ENCODE data around the gene S100PBP.

The S100PBP gene

DNA sequence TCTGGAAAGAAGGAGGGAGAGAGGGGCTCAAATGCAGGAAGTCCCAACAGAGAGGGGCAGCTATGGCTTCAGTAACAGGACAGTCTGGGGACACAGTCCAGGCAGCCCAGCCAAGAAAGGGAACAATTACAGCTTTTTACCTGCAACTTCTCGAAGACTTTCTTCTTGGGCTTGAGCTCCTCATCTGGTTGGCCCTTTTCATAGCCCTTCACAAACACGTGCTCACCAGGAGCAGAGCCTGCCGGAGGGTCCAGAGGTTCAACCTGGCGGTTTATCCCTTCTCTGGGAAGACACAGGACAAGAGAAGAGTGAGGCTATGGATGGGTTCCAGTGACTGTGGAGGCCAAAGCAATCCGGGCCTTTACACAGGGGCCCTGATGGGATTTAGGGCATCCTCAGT lies 38.2 kb upstream of the S100PBP start:
- Histone ChIP-seq H3K27me3 (ENCODE audit: insufficient read depth, low read length, poor library complexity, severe bottlenecking) (no peaks in the 10 kb centered on the region), H4K20me1 (ENCODE audit: insufficient read depth, low read length, poor library complexity, severe bottlenecking) (peaks cover 2% of the 10 kb centered on the region), H3K4me1 (ENCODE audit: insufficient read depth, low read length, poor library complexity, severe bottlenecking) (no peaks in the 10 kb centered on the region), H3K36me3 (ENCODE audit: insufficient read depth, low read length) (peaks cover 85% of the 10 kb centered on the region), H3K4me2 (ENCODE audit: low read depth, low read length, poor library complexity, severe bottlenecking) (no peak overlapping the region), H2AFZ (ENCODE audit: low read length) (no peak overlapping the region), H3K9me3 (ENCODE audit: insufficient read depth, low read depth, low read length) (no peaks in the 10 kb centered on the region), H3K9me2 (replicated peaks; ENCODE audit: low read depth, low read length) (no peaks in the 10 kb centered on the region), H3F3A (ENCODE audit: low read depth) (no peaks in the 10 kb centered on the region), H3K4me3 (ENCODE audit: low read length, poor library complexity, severe bottlenecking) (no peak overlapping the region), H3K79me2 (ENCODE audit: insufficient read depth, low read length) (no peaks in the 10 kb centered on the region), H3K9ac (ENCODE audit: low read depth, low read length, poor library complexity, severe bottlenecking) (no peak overlapping the region)
- TF ChIP-seq, protein P1, sequence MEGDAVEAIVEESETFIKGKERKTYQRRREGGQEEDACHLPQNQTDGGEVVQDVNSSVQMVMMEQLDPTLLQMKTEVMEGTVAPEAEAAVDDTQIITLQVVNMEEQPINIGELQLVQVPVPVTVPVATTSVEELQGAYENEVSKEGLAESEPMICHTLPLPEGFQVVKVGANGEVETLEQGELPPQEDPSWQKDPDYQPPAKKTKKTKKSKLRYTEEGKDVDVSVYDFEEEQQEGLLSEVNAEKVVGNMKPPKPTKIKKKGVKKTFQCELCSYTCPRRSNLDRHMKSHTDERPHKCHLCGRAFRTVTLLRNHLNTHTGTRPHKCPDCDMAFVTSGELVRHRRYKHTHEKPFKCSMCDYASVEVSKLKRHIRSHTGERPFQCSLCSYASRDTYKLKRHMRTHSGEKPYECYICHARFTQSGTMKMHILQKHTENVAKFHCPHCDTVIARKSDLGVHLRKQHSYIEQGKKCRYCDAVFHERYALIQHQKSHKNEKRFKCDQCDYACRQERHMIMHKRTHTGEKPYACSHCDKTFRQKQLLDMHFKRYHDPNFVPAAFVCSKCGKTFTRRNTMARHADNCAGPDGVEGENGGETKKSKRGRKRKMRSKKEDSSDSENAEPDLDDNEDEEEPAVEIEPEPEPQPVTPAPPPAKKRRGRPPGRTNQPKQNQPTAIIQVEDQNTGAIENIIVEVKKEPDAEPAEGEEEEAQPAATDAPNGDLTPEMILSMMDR (conservative IDR thresholded peaks at IDR 0.05; ENCODE audit: low read length), result no peak

DNA sequence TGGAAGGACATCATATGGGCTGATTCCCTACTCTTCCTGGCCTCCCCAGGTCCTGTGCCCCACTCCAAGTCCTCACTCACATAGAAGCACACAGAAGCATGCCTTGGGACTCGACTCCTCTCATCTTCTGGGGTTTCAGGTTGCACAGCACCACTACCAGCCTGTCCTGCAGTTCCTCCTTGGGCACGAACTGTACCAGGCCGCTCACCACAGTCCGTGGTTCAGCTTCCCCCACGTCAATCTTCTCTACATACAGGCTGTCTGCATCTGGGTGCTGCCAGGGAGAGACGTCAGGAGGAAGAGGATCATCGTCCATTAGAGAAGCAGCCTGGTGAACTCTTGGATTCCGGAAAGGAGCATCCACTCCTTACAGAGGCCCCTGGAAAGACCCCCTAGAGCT lies 37.4 kb upstream of the S100PBP start:
- Histone ChIP-seq H3K36me3 (ENCODE audit: insufficient read depth, low read length) (peaks cover 86% of the 10 kb centered on the region), H3F3A (ENCODE audit: low read depth) (no peaks in the 10 kb centered on the region)

DNA sequence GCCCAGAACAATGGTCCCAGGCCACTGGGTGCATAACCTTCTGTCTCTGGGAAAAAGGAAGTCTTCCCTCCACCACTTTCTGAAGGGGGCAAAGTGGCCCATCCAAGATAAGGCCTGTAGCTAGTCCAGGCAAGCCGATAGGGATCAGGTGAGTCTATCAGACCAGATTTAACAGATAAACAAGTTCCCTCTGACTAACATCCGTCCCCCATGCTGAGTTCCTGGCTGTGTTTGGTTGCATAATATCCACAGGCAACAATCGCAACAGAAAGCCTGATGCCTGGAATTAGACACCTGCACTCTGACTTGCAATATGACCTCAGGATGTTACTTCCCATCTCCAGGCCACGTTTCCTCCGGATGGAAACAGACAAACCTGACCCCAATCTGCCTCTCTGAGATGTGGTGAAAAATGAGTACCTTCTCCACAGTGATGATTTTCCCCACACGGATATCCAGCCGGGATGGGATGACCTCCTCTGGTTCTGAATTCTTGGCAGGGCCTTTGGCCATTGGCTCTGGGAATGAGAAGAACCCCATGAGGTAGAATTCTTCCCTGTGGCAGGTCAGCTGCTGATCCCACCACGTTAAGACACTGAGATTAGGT lies 36.7 kb upstream of the S100PBP start:
- TF ChIP-seq EZH2phosphoT487 (IDR thresholded peaks at IDR 0.05; ENCODE audit: borderline replicate concordance), result no peak
- TF ChIP-seq, protein P1 (conservative IDR thresholded peaks at IDR 0.05; ENCODE audit: low read length), result no peak
- Histone ChIP-seq H2AFZ (ENCODE audit: low read length) (no peak overlapping the region), H3K27me3 (ENCODE audit: insufficient read depth, low read length, poor library complexity, severe bottlenecking) (no peaks in the 10 kb centered on the region), H4K20me1 (ENCODE audit: insufficient read depth, low read length, poor library complexity, severe bottlenecking) (no peaks in the 10 kb centered on the region), H3K9ac (ENCODE audit: low read depth, low read length, poor library complexity, severe bottlenecking) (no peak overlapping the region), H3K9me2 (replicated peaks; ENCODE audit: low read depth, low read length) (no peaks in the 10 kb centered on the region), H3K4me1 (ENCODE audit: insufficient read depth, low read length, poor library complexity, severe bottlenecking) (no peaks in the 10 kb centered on the region), H3K4me2 (ENCODE audit: low read depth, low read length, poor library complexity, severe bottlenecking) (no peak overlapping the region), H3K9me3 (ENCODE audit: insufficient read depth, low read depth, low read length) (no peaks in the 10 kb centered on the region), H3K4me3 (ENCODE audit: low read length, poor library complexity, severe bottlenecking) (no peak overlapping the region), H3K36me3 (ENCODE audit: insufficient read depth, low read length) (peaks cover 82% of the 10 kb centered on the region), H3K79me2 (ENCODE audit: insufficient read depth, low read length) (no peaks in the 10 kb centered on the region), H3F3A (ENCODE audit: low read depth) (no peaks in the 10 kb centered on the region)

More for the DNA sequence above, 37.4 kb upstream of the S100PBP start:
- H4K20me1 ChIP-seq (ENCODE audit: insufficient read depth, low read length, poor library complexity, severe bottlenecking), result peaks cover 2% of the 10 kb centered on the region
- H3K79me2 ChIP-seq (ENCODE audit: insufficient read depth, low read length), result no peaks in the 10 kb centered on the region
- no peak for TF ChIP-seq EZH2phosphoT487 (IDR thresholded peaks at IDR 0.05; ENCODE audit: borderline replicate concordance)
- TF ChIP-seq, protein P1 (conservative IDR thresholded peaks at IDR 0.05; ENCODE audit: low read length), result no peak
- no peak overlapping the region for H3K4me2 ChIP-seq (ENCODE audit: low read depth, low read length, poor library complexity, severe bottlenecking)
- no peak overlapping the region for H3K4me3 ChIP-seq (ENCODE audit: low read length, poor library complexity, severe bottlenecking)
- no peaks in the 10 kb centered on the region for H3K9me3 ChIP-seq (ENCODE audit: insufficient read depth, low read depth, low read length)
- H3K9me2 ChIP-seq (replicated peaks; ENCODE audit: low read depth, low read length), result no peaks in the 10 kb centered on the region
- no peaks in the 10 kb centered on the region for H3K27me3 ChIP-seq (ENCODE audit: insufficient read depth, low read length, poor library complexity, severe bottlenecking)
- H2AFZ ChIP-seq (ENCODE audit: low read length), result no peak overlapping the region
- H3K9ac ChIP-seq (ENCODE audit: low read depth, low read length, poor library complexity, severe bottlenecking), result no peak overlapping the region
- H3K4me1 ChIP-seq (ENCODE audit: insufficient read depth, low read length, poor library complexity, severe bottlenecking), result no peaks in the 10 kb centered on the region

All from Loucy (cell line).